Measurements from ENCODE around the gene WDR72.
"Not testable (repeated sequence)": the region's sequence is repeated elsewhere in the genome, so short reads cannot be mapped to it uniquely, and the experiment has no call there.

Gene WDR72

DNA sequence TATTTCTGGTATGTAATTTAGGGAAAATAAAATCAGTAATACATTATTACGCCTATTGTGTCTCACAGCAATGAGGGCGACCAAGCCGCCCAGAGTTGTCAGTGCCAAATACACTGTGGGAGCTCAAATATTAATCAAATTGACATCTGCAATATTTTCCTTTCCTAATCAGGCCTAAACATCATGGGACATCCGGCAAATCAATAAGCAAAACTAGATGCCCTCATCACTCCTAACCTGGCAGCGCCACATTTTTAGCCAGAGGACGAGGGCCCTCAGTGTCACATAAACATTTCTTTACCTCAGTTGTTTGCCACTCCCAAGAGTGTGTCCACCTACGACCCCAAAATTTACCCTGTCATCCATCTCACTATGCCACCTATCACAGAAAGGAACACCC is 64.1 kb downstream of the WDR72 start:
- DNase-seq = no peak

DNA sequence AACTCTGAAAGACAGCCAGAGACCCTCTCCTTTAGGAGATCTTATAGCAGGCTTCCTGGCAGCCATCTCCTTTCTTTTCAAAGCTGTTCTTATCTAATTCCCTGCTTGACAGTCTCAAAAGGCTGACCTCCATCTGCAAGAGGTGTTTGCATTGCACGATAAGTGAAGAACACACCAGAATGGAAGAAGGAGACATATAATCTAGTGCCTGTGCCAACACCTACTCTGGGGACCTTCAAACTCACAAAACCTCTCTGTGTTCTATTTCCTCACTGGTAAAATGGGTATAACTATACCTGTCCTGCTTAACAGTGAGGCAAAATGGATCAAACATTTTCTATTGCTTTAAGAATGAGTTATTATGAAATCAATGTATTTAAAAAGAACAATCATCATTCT is 65.0 kb downstream of the WDR72 start:
- DNase-seq = no peak

DNA sequence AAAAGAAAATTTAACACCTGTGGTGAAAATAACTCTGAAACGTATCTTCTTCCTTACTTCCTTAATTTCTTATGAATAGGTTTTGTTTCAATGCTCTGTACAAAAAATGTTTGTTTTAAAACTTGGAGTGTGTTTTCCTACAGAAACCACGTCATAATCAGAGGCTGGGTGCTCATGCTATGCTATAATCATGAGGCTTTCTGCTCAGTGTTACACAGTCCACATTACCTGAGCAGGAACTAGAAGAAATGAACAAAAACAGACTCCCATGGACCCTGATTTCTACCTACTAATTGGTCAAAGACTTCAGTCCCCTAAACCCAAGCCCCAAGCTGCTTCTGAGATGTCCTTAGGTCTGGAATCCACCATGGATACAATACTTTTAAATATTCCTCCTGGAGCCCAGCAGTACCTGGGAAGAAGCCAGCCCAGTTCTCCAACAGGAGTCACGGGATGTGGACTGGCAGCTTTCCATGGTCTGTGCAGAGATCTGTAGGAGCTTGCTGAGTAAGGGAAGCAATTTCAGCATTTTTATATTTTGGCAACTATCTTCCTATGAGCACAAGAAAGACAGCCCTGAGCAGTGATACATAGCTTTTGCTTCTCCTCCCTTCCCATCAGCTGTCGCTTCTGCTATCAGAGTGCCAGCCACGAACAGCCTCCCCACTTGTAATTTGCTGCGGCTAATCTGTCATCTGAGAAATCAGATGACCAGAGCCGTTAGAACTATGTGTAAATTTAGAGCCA is 65.6 kb downstream of the WDR72 start:
- no peak for DNase-seq

DNA sequence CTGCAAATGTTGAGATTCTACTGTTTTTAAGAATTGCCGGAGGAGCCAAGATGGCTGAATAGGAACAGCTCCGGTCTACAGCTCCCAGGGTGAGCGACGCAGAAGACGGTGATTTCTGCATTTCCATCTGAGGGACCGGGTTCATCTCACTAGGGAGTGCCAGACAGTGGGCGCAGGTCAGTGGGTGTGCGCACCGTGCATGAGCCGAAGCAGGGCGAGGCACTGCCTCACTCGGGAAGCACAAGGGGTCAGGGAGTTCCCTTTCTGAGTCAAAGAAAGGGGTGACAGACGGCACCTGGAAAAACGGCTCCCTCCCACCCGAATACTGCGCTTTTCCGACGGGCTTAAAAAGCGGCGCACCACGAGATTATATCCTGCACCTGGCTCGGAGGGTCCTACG is 75.3 kb downstream of the WDR72 start:
- not testable (repeated sequence) for DNase-seq

GRCh38 chr15:53681056-53681455 is 78.4 kb downstream of the WDR72 start:
- no peak for DNase-seq

- DNase-seq = no peak
Observed at GRCh38 chr15:53675832-53676231, 83.6 kb downstream of the WDR72 start.

DNA sequence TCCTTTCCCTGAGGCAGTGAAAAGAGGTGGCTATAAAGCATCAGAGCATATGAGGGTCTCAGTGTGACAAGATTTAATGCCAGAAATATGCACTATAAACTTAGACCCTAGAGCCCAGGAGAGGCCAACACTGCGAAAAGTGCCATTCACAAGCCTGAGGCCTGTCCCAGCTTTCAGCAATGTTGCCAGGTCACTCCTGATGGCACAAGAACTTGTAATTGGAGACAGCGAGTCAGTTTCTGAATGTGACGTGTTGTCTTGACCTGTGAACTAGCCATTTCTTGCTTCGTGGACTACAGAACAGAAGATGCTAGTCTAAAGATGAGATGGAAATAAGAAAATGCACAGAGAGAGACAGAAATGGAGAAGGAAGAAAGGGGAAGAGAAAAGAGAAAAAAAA is 87.9 kb downstream of the WDR72 start:
- no peak for DNase-seq

- no peak for DNase-seq
Observed at GRCh38 chr15:53670701-53671100, 88.8 kb downstream of the WDR72 start.

DNA sequence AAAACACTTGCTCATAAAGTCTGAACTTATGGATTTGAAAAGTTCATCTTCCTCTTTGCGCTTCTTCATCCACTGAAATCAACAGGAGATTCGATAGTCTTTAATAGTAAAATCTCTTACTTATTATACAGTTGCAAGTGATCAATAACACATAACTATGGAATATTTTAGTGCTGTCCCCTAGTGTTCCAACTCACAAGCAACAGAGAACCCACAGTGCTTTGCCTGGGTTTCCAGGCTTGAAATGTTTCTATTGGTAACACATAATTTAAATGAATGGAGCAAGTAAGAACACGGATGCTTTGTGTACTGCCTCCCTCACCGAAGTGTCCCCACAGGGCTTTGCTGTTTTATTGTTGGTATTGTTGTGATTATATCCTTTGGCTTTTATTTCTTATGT is 93.5 kb downstream of the WDR72 start:
- DNase-seq = no peak

- DNase-seq = peak; percentile 84 to 86
Observed at GRCh38 chr15:53658827-53659555, 100.5 kb downstream of the WDR72 start.

DNA sequence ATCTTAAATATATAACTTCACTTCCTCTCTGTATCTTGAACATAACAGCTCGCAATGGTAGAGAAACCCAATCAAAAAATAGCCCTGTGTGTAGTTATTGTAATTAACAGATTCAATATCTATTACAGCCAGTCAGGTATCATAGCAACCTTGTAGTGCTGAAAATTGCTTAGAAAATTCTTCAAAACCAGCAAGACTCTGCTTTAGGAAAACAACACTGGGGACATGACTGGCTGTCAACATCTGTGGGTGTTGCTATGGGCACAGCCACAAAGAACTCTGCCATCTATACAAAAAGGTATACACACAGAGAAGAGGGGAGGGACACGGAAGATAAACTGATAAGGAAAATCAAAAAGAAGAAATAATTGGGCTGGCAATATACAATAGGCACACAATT is 101.2 kb downstream of the WDR72 start:
- DNase-seq = peak; percentile 50 to 77

- no peak for DNase-seq
Observed at GRCh38 chr15:53648934-53649333, 110.5 kb downstream of the WDR72 start.

- peak in 1 of 2 experiments; percentile 47 for DNase-seq
Observed at GRCh38 chr15:53644660-53645059, 114.8 kb downstream of the WDR72 start.

- no peak for DNase-seq
Observed at GRCh38 chr15:53634517-53635106, 124.9 kb downstream of the WDR72 start.

DNA sequence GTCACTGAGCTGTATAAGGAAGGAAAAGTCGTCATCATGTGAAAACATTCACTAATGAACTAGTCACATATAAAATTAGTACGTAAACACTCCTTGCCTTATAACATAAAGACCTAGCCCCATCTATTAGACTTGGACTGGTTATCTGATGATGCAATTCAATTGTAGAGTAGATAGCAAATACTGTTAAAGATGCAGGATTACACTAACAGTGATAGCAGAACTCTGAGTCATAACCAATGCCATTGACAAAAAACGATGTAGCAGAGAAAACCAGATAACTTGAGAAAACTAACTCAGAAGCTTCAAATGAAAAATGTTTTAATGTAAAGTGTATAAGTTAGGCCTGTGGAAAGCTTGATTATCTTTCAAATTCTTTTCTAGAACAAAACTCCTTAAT is 132.2 kb downstream of the WDR72 start:
- DNase-seq = no peak

DNA sequence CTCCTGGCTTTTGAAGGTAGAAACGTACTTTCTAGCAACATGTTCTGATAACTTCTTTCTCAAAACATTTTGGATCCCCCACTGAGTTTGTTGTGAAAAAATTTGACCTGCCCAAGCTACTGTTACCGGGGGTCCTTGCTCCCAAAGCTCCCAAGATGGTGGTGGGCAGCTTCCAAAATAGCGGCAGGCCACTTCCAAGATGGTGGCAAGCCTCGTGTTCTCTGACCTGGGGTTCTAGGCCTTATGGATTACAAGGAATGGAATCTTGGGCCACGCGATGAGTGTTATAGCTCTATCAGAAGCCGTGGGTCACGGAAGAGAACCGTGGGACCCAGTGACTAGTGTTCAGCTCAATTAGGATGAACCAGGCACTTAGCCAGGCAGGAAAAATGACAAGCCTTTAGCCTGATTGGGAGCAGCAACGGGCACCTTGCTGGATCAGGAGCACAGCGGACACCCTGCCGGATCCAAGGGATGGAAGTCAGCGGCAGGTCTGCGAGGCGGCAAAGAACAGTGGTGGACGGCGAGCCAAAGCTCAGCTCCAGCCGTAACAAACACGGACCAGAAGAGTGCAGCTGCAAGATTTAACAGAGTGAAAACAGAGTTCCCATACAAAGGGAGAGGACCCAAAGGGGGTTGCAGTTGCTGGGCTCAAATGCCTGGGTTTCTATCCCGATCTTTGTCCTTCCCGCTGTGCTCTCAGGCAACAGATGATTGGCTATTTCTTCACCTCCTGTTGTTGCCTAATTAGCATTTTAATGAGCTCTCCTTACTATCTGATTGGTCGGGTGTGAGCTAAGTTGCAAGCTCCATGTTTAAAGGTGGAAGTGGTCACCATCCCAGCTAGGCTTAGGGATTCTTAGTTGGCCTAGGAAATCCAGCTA is 133.3 kb downstream of the WDR72 start:
- no peak for DNase-seq

GRCh38 chr15:53625260-53625659 is 134.2 kb downstream of the WDR72 start:
- no peak for DNase-seq

- DNase-seq = no peak
Observed at GRCh38 chr15:53618461-53618860, 141.0 kb downstream of the WDR72 start.

DNA sequence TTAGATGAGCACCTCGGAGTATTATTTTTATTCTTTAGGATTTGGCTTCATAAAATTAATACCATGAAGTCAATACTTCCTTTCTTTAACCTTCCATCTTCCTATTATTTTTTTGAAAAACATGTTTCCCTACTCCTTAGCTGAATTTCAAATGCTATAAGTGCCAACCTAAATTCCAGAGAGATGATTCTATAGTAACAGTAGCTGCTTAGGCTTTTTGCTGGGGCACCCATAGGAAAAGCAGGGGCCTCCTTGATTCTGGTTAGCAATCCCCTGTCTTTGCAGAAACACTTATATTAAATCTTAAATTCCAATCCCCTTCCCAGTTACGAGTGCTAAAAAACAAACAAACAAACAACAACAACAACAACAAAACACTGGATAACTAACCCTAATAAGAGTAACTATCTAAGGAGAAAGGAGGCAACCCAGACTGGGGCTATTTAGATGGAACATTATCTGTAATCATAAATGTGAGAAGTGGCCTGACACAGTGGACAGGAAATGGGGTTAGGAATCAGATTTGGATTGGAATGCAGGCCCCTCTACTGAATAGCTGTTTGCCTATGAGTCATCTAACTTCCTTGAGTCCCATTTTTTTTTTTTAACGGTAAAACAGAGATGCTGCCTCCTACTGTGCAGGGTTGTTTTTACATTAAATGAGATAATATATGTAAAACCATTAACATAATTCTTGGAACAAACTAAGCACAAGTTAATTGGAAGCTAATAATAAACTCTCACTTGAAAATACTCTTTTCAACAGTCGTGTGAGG is 148.1 kb downstream of the WDR72 start:
- no peak for DNase-seq

- no peak for DNase-seq
Observed at GRCh38 chr15:53591041-53591440, 168.4 kb downstream of the WDR72 start.

DNA sequence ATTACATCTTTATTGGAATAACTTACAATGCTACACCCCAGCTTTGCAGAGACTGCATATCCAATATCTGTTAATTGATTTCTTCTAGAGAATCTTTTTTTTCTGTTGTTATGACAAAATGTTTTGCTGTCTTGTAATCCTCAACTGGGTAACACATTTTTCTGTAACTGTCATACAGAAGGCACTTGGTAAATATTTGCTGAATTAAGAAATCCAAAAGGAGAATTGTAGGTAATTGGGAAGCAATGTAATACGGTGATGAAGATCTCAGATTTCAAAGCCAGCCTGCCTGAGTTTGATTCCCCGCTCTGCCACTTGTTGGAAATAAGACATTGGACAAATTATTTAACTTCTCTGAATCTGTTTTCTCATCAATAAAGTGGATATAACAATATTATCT is 169.1 kb downstream of the WDR72 start:
- DNase-seq = no peak

DNA sequence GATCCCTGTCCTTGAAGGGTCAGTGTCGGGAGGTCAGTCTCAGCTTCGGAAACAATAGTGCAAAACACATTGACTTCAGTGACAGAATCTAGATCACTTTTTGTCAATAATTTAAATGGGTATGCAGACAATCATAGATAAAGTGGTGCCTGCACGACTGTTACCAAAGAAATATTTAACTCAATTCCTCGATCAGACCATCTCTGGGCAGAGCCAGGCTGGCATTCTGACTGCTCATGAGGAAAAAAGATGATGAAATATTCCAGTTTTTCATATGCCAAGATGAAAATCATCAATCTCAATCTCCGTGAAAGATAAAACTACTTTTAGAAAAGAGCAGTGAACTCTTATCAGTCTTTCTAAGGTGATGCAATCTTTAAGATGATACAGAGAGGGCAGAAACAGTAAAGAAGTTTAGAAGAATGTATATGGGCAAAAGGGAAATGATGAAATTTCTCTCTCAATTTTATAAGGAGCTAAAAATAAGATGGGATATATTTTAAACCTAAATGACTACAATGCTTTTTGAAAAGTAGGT is 169.9 kb downstream of the WDR72 start:
- DNase-seq = no peak

Data from NCI-H1930 (cell line).